Gastrocnemius medialis (tissue), 4 donors: ENCODE results near the gene PDZRN4.

ENCODE experiments used
- CTCF ChIP-seq, 5 experiments: fragments of 450-650 bp in 3 of 5; fragments of 200-600 bp in 2 of 5; sonication (generic) in 2 of 5; IDR thresholded peaks in 4 of 5; conservative IDR thresholded peaks in 1 of 5; 1 replicate in 4 of 5; 2 replicates in 1 of 5; pipeline ENCODE4 v1.5.1; 2016 to 2019; ENCODE audit warnings: antibody characterized with exemption in 5 of 5, mild to moderate bottlenecking in 3 of 5, moderate library complexity in 3 of 5
- POLR2A ChIP-seq, 2 donors: fragments of 450-650 bp; IDR thresholded peaks; one replicate each; pipeline ENCODE4 v1.6.1; 2017; ENCODE audit warnings: antibody characterized with exemption in 2 of 2, mild to moderate bottlenecking in 2 of 2, moderate library complexity in 2 of 2

DNA sequence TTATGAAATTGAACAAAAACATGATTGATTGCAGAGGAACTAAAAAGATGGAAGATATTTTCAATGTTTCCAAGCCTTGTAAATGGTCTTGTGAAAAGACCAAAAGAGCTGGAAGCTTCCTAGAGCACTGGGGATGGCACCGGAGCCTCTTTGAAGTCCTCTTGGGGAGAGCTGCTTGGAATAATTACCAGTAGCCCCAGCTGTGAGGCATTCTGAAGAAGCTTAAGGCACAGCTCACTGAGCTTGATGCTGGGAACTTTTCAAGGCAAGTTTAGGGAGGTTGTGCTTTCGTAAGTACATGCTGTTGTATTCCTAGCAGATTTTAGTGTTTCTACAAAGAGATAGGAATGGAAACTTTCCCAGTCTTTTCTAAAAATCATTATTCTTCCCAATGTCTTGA lies 13.9 kb downstream of the PDZRN4 start:
- TF ChIP-seq CTCF (IDR thresholded peaks at IDR 0.05 in 4 of 5, conservative IDR thresholded peaks at IDR 0.05 in 1 of 5): no peak
- TF ChIP-seq POLR2A (IDR thresholded peaks at IDR 0.05): no peak
